Motor neuron (in vitro differentiated cells): Measurements from ENCODE around the gene MARCHF6. TPM values are rescaled to one million over a fixed set of nuclear protein-coding genes. Genes with fewer than 3 reads are reported as not detected.
"Not testable (repeated sequence)": the region's sequence is repeated elsewhere in the genome, so short reads cannot be mapped to it uniquely, and the experiment has no call there.

Experiments
- ATAC-seq, 8 experiments: fragments of 200-7000 bp; cut with Tn5 transposase; replicated peaks in 6 of 8; 2 replicates each; pipeline ENCODE4 v1.8.0; 2021; ENCODE audit warnings: mild to moderate bottlenecking in 8 of 8, moderate library complexity in 8 of 8
- H3K27ac ChIP-seq, 2 donors: fragments of 250-450 bp; sonication (Bioruptor Pico); 2 replicates each; pipeline ENCODE4 v1.9.0; 2021; ENCODE audit warnings: antibody characterized with exemption in 2 of 2, mild to moderate bottlenecking in 2 of 2, moderate library complexity in 1 of 2
- H3K4me1 ChIP-seq, 2 donors: fragments of 250-450 bp; sonication (Bioruptor Pico); replicated peaks in 1 of 2; 2 replicates each; pipeline ENCODE4 v1.6.1; 2021; ENCODE audit warnings: antibody characterized with exemption in 2 of 2, mild to moderate bottlenecking in 2 of 2, moderate library complexity in 1 of 2
- H3K4me3 ChIP-seq, 5 donors: fragments of 250-450 bp; sonication (Bioruptor Pico); 2 replicates each; pipeline ENCODE4 v1.9.0; 2021; ENCODE audit warnings: antibody characterized with exemption in 5 of 5, mild to moderate bottlenecking in 5 of 5, moderate library complexity in 4 of 5
- WGBS, 10 experiments: fragments of 450-650 bp; shearing (Covaris generic); methylation state at CpG; one replicate each; pipeline ENCODE4 v1.0.0; 2022; 5-methylcytosine and 5-hydroxymethylcytosine counted together
- in situ Hi-C, 9 experiments: fragments of 400-800 bp; cut with MboI; loops; one replicate each; pipeline ENCODE4 v1.15.0; 2021; ENCODE audit warnings: low sequenced_read_pairs in 9 of 9, low pct_unique_long_range_greater_than_20kb in 2 of 9; ENCODE audit not compliant: unreplicated experiment in 9 of 9
- total RNA-seq, 8 experiments: library from RNA; unstranded; fragments of 300-600 nt; gene quantifications; 2 replicates each; pipeline versions ENCODE4 v1.2.3 to v1.2.4, GENCODE V29; 2022

MARCHF6 gene
- total RNA-seq, 8 experiments from 2014 or later: 27.2 to 172 (median 96.6) TPM

GRCh38 chr5:10387690-10388089 lies 34.2 kb downstream of the MARCHF6 start:
- no peak overlapping the region for H3K27ac ChIP-seq
- H3K4me3 ChIP-seq: no peak overlapping the region
- no peak for ATAC-seq
- in situ Hi-C loops: no loop called here
- H3K4me1 ChIP-seq: no peaks in the 10 kb centered on the region
- 40 to 100% (median 96%) methylated on average over 1 to 4 of the region's 4 CpGs; no CpG with 5 or more reads in 2 of the 10 experiments for WGBS, 10 experiments

DNA sequence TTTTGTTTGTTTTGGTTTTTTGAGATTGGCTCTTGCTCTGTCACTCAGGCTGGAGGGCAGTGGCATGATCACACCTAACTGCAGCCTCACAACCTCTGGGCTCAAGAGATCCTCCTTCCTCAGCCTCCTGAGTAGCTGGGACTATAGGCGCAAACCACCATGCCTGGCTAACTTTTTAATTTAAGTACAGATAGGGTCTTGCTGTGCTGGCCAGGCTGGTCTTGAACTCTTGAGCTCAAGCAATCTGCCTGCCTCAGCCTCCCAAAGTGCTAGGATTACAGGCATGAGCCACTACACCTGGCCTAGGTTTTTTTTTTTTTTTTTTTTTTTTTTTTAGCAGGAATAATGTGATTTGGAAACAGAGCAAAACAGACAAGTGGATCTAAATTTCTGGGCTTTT lies 37.6 kb downstream of the MARCHF6 start:
- 80 to 100% (median 100%) methylated on average over 1 of the region's 1 CpG; no CpG with 5 or more reads in 5 of the 10 experiments for WGBS, 10 experiments
- in situ Hi-C loops: no loop called here
- Histone ChIP-seq H3K4me3 (no peak overlapping the region), H3K27ac (no peak overlapping the region), H3K4me1 (no peaks in the 10 kb centered on the region)
- ATAC-seq: no peak

GRCh38 chr5:10392567-10393328 lies 39.3 kb downstream of the MARCHF6 start:
- H3K27ac ChIP-seq, H3K4me3 ChIP-seq: not testable (repeated sequence)
- WGBS, 10 experiments: 40 to 100% (median 100%) methylated on average over 1 to 5 of the region's 6 CpGs; no CpG with 5 or more reads in 1 of the 10 experiments

DNA sequence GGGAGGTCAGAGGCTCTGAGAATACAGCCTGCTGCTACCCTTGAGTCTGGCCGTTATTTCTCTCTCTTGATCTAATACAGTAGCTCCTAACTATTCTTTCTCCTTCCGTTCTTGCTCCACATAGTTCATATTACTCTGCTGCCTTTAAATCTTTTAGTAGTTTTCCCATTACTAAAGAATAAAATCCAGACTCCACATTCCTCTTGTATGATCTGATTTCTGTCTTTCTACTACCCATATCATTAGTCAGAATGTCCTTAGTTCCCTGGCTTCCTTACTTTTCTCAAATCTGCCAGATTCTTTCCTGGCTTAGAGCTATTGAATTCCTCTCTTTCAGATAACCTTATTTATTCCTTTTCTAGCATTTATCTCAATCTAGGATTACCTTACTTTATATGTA lies 40.0 kb downstream of the MARCHF6 start:
- H3K4me1 ChIP-seq: no peaks in the 10 kb centered on the region
- no peak overlapping the region for H3K4me3 ChIP-seq
- ATAC-seq: no peak
- WGBS, 10 experiments: 61 to 100% (median 91%) methylated on average over 1 to 2 of the region's 2 CpGs
- no peak overlapping the region for H3K27ac ChIP-seq
- in situ Hi-C loops: no loop called here

More at GRCh38 chr5:10392567-10393328, 39.3 kb downstream of the MARCHF6 start:
- ATAC-seq, H3K4me1 ChIP-seq, in situ Hi-C loops: not testable (repeated sequence)

DNA sequence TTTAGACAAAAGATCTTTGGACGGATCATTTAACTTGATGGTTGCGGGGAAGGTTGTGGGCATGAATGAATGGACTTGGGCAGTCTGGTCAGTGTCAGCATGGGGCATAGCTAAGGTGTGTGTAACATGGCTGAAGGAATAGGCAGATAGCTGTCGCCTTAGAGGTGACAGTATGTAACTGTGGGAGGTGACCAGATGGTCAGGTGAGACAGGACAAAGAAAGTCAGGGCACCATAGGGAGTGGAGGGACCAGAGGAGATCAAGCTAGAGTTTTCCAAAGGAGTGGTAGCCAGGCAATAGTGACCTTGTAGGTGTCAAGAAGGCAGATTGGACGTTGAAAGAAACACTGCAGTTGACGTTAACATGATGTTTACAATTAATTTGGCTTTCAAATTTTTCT lies 43.1 kb downstream of the MARCHF6 start:
- Histone ChIP-seq H3K4me3 (no peak overlapping the region), H3K4me1 (no peaks in the 10 kb centered on the region), H3K27ac (no peak overlapping the region)
- ATAC-seq: no peak
- 62 to 100% (median 89%) methylated on average over 2 to 5 of the region's 5 CpGs for WGBS, 10 experiments
- in situ Hi-C loops: no loop called here

- Histone ChIP-seq H3K4me1 (no peaks in the 10 kb centered on the region), H3K27ac (no peak overlapping the region), H3K4me3 (no peak overlapping the region)
- no peak for ATAC-seq
- in situ Hi-C loops: loop anchor here in 4 of 9 experiments (25.0 kb wide), 1 partner anchor 113 kb away; no protein-coding TSS in a partner anchor
These were observed 46.3 kb downstream of the MARCHF6 start for GRCh38 chr5:10399839-10400238.

DNA sequence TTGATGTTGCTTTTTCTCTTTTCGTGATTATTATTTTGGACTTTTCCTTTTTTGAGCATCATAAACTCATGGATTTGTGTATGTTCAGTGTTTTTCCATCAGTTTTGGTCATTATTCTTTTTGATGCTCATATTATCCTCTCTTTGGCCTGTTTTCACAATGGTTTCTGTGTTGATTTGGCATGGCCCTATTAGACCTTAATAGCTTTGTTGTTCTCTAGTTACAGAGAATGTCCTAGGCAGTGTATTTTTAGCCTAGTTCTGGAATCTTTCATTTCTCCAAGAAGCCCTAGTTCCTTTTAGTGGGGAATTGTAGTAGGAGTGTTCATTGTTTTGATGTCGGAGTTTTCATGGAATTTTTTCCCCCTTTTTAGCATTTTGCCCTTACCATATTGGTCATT lies 46.9 kb downstream of the MARCHF6 start:
- in situ Hi-C loops: loop anchor here in 4 of 9 experiments (25.0 kb wide), 1 partner anchor 113 kb away; no protein-coding TSS in a partner anchor
- no peak for ATAC-seq
- no peak overlapping the region for H3K27ac ChIP-seq
- WGBS, 10 experiments: 71 to 100% (median 91%) methylated on average over 1 to 2 of the region's 2 CpGs; no CpG with 5 or more reads in 1 of the 10 experiments
- no peaks in the 10 kb centered on the region for H3K4me1 ChIP-seq
- no peak overlapping the region for H3K4me3 ChIP-seq

DNA sequence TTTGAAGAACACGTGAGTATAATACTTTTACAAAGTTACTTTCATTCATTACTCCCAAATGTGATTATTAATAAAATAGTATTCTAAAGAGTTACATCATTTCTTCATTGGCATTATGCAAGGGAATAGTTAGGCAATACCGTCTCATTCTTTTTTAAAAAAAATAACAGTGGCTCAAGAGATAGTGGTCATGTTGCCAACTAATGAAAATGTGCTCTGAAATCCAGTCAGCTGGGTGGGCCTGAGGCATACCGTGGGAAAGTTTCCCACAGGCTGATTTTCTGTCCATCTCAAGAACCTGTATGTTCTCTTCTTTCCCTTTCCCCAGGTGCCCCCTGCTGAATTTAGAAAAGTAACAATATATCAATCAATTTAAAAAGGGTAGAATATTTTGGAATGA lies 47.3 kb downstream of the MARCHF6 start:
- no peak for ATAC-seq
- WGBS, 10 experiments: 38 to 100% (median 92%) methylated on average over 1 to 3 of the region's 3 CpGs
- Histone ChIP-seq H3K4me1 (no peaks in the 10 kb centered on the region), H3K4me3 (no peak overlapping the region), H3K27ac (no peak overlapping the region)
- in situ Hi-C loops: loop anchor here in 4 of 9 experiments (25.0 kb wide), 1 partner anchor 114 kb away; no protein-coding TSS in a partner anchor

GRCh38 chr5:10401498-10401897 lies 48.0 kb downstream of the MARCHF6 start:
- Histone ChIP-seq H3K4me1 (no peaks in the 10 kb centered on the region), H3K4me3 (no peak overlapping the region), H3K27ac (no peak overlapping the region)
- in situ Hi-C loops: loop anchor here in 4 of 9 experiments (25.0 kb wide), 1 partner anchor 114 kb away; no protein-coding TSS in a partner anchor
- ATAC-seq: no peak
- 83 to 100% (median 100%) methylated on average over 1 of the region's 1 CpG; no CpG with 5 or more reads in 4 of the 10 experiments for WGBS, 10 experiments

Other genes starting within 250 kb of the MARCHF6 start
- 10 to 100 TPM; 10.6 to 28.9 (median 21.1) TPM for gene ATPSCKMT, start 103.8 kb upstream of the MARCHF6 start, total RNA-seq
- 100 to 1,000 TPM; 183 to 475 (median 297) TPM for gene CCT5, start 103.4 kb upstream of the MARCHF6 start, total RNA-seq
- gene CMBL, start 45.8 kb upstream of the MARCHF6 start, total RNA-seq: 10 to 100 TPM in 4 of 8 experiments, 1 to 10 TPM in 4; 3.2 to 26.2 (median 9.9) TPM
- 10 to 100 TPM in 1 of 8 experiments, 1 to 10 TPM in 6, not detected in 1; 1.1 to 25.7 (median 2.2) TPM for gene ROPN1L, start 88.2 kb downstream of the MARCHF6 start, total RNA-seq
- 10 to 100 TPM in 2 of 8 experiments, 1 to 10 TPM in 6; 2.8 to 41.9 (median 5.4) TPM for gene ANKRD33B, start 210.4 kb downstream of the MARCHF6 start, total RNA-seq